Ishikawa (cell line): Measurements from ENCODE around the gene MOAP1.

Source experiments
- CEBPB ChIP-seq: IDR thresholded peaks from 2 replicates; pipeline ENCODE4 v1.6.1; 2012
- CREB1 ChIP-seq: IDR thresholded peaks from 2 replicates; pipeline ENCODE4 v1.6.1; 2012; ENCODE audit warnings: low read depth
- EGR1 ChIP-seq: IDR thresholded peaks from 2 replicates; pipeline ENCODE4 v1.6.1; 2012
- EP300 ChIP-seq: IDR thresholded peaks from 2 replicates; pipeline ENCODE4 v1.6.1; 2012; ENCODE audit warnings: borderline replicate concordance
- FOXM1 ChIP-seq: IDR thresholded peaks from 2 replicates; pipeline ENCODE4 v1.6.1; 2012; ENCODE audit warnings: low read depth, borderline replicate concordance
- NFIC ChIP-seq: IDR thresholded peaks from 2 replicates; pipeline ENCODE4 v1.6.1; 2012
- RAD21 ChIP-seq: IDR thresholded peaks from 2 replicates; pipeline ENCODE4 v1.6.1; 2012; ENCODE audit warnings: low read depth
- REST ChIP-seq: IDR thresholded peaks from 2 replicates; pipeline ENCODE4 v1.6.1; 2012; ENCODE audit warnings: low read depth, mild to moderate bottlenecking
- TAF1 ChIP-seq: IDR thresholded peaks from 2 replicates; pipeline ENCODE4 v1.6.1; 2012; ENCODE audit warnings: low read depth, mild to moderate bottlenecking
- TCF12 ChIP-seq: IDR thresholded peaks from 2 replicates; pipeline ENCODE4 v1.6.1; 2012; ENCODE audit warnings: low read depth
- TEAD4 ChIP-seq: IDR thresholded peaks from 2 replicates; pipeline ENCODE4 v1.6.1; 2012
- YY1 ChIP-seq: IDR thresholded peaks from 2 replicates; pipeline ENCODE4 v1.6.1; 2012; ENCODE audit warnings: low read depth
- ZBTB7A ChIP-seq: IDR thresholded peaks from 2 replicates; pipeline ENCODE4 v1.6.1; 2012; ENCODE audit warnings: low read depth
- TF ChIP-seq, protein P1 (sequence below): IDR thresholded peaks from 2 replicates; pipeline ENCODE4 v1.6.1; 2012
- TF ChIP-seq, protein P2 (sequence below): IDR thresholded peaks from 2 replicates; pipeline ENCODE4 v1.6.1; 2012

The MOAP1 gene

DNA sequence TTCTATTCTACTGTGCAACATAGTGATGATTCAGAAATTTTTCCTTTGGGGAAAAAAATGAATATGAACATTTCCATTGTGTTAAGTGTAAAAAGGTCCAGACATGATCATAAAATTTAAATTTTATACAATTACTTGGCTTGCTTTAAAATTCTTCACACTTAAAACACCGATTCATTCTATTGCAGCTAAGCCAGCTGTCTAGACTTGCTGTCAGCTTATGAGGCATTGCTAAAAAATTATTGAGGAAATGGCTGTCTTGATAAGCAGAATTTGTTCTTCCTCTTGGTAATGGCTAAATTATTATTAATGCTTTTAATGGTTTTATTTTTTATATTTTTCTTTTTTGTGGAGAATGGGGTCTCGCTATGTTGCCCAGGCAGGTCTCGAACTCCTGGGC is 2.3 kb upstream of the MOAP1 start:
- no peak for TF ChIP-seq EGR1
- TF ChIP-seq YY1, result no peak
- TF ChIP-seq, protein P1, sequence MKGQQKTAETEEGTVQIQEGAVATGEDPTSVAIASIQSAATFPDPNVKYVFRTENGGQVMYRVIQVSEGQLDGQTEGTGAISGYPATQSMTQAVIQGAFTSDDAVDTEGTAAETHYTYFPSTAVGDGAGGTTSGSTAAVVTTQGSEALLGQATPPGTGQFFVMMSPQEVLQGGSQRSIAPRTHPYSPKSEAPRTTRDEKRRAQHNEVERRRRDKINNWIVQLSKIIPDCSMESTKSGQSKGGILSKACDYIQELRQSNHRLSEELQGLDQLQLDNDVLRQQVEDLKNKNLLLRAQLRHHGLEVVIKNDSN, result no peak
- no peak for TF ChIP-seq REST
- TF ChIP-seq ZBTB7A, result no peak
- no peak for TF ChIP-seq CEBPB
- TF ChIP-seq, protein P2, sequence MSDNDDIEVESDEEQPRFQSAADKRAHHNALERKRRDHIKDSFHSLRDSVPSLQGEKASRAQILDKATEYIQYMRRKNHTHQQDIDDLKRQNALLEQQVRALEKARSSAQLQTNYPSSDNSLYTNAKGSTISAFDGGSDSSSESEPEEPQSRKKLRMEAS, result no peak
- TF ChIP-seq NFIC, result no peak
- TF ChIP-seq RAD21, result no peak
- TF ChIP-seq TCF12, result no peak
- no peak for TF ChIP-seq TEAD4
- no peak for TF ChIP-seq EP300
- TF ChIP-seq CREB1, result no peak
- TF ChIP-seq TAF1, result no peak

DNA sequence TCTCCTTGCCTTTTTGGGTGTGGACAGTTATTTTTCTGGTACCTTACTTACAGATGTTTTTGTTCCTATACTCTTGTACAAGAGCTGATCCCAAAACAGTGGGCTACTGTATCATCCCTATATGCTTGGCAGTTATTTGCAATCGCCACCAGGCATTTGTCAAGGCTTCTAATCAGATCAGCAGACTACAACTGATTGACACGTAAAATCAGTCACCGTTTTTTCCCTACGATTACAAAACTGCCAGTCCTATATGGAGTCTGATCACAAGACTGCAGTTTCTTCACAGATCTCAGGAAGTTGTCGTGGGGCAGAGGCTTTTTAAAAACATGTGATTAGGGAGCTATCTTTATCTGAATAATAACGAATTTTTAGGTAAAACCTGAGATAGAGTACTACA is 1.8 kb upstream of the MOAP1 start:
- TF ChIP-seq CREB1 (no peak), ZBTB7A (no peak), FOXM1 (no peak), TAF1 (no peak), YY1 (no peak), EGR1 (no peak), REST (no peak), NFIC (no peak), RAD21 (no peak), EP300 (no peak), TEAD4 (no peak), CEBPB (no peak), TCF12 (no peak)
- TF ChIP-seq, protein P1, result no peak
- TF ChIP-seq, protein P2, result no peak

- no peak for TF ChIP-seq NFIC
- no peak for TF ChIP-seq EGR1
- TF ChIP-seq, protein P1, result no peak
- TF ChIP-seq CREB1, result no peak
- no peak for TF ChIP-seq TCF12
- TF ChIP-seq CEBPB, result no peak
Measured at GRCh38 chr14:93185349-93185720, 638 bp upstream of the MOAP1 start.

DNA sequence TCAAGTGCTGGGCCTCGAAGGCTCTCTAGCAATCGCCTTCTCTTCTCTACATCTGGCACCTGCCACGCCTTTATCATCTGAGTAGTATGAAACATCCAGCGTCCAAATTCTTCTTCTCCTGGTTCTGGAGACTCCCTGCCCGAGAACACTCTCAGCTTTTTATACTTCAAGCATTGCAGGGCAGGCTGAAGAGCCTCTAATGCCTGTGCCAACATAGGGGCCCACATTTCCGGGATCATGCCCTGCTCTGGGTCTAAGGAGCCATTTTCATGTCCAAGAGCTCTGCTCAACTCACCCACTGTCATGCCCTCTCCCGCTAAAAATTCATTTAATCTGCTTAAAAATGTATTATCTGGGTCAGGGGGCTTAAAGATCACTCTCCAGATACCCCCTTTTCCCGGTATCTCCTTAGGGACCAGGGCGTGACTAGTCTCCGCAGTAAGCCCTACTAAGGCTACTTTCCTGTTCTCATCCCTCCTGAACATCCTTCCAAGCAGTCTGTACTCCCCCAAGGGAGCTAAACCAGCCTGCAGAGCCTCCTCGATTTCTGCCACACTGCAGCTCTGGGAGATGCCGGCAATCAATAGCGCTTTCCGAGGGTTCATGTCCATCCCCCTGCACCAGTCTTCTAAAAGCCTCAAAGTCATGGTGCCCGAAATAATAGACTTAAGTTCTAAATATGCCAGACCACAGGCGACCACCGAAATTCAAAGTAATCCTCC is 940 bp downstream of the MOAP1 start:
- TF ChIP-seq RAD21, result no peak
- no peak for TF ChIP-seq NFIC
- no peak for TF ChIP-seq TAF1
- no peak for TF ChIP-seq YY1
- TF ChIP-seq CREB1, result no peak
- TF ChIP-seq EP300, result no peak
- no peak for TF ChIP-seq TCF12
- TF ChIP-seq FOXM1, result no peak

- TF ChIP-seq NFIC, result no peak
- TF ChIP-seq RAD21, result no peak
- no peak for TF ChIP-seq CEBPB
- TF ChIP-seq, protein P2, result no peak
- no peak for TF ChIP-seq YY1
- no peak for TF ChIP-seq TCF12
- TF ChIP-seq TEAD4, result no peak
- TF ChIP-seq REST, result no peak
- no peak for TF ChIP-seq CREB1
- TF ChIP-seq, protein P1, result no peak
- no peak for TF ChIP-seq ZBTB7A
- TF ChIP-seq FOXM1, result no peak
- TF ChIP-seq TAF1, result no peak
- no peak for TF ChIP-seq EGR1
- TF ChIP-seq EP300, result no peak
Measured at GRCh38 chr14:93175492-93175891, 9.2 kb downstream of the MOAP1 start.
